Esophagus muscularis mucosa (tissue), 3 donors: Measurements from ENCODE around the gene MMP27.

Source experiments
- POLR2A ChIP-seq: fragments of 450-650 bp; IDR thresholded peaks from one replicate; pipeline ENCODE4 v1.6.1; 2017; ENCODE audit warnings: antibody characterized with exemption, moderate library complexity, mild to moderate bottlenecking, low read depth
- TF ChIP-seq, protein P1 (sequence below), 3 experiments: fragments of 200-600 bp in 2 of 3; fragments of 450-650 bp in 1 of 3; sonication (generic) in 2 of 3; IDR thresholded peaks; one replicate each; pipeline ENCODE4 v1.5.1; 2017 to 2019; ENCODE audit warnings: antibody characterized with exemption in 3 of 3, mild to moderate bottlenecking in 2 of 3, moderate library complexity in 1 of 3

DNA sequence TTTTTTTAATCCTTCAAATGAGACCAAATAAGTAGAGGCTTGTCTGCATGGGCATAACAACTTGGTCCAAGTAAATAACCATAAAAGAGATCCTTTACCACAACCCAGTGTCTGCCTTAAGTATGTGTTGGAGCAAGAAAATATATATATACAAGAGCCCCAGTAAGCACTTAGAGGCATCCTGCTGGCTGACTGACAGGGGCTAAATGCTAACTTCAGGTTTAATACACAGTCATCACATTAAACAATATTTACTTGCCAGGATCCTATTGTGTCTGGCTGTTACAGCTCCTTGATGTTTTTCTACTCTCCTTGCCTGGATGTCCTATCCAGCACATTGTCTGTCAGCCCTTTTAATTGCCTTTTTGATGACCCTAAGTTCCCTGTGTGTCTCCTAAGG lies 43.0 kb downstream of the MMP27 start:
- TF ChIP-seq, protein P1, sequence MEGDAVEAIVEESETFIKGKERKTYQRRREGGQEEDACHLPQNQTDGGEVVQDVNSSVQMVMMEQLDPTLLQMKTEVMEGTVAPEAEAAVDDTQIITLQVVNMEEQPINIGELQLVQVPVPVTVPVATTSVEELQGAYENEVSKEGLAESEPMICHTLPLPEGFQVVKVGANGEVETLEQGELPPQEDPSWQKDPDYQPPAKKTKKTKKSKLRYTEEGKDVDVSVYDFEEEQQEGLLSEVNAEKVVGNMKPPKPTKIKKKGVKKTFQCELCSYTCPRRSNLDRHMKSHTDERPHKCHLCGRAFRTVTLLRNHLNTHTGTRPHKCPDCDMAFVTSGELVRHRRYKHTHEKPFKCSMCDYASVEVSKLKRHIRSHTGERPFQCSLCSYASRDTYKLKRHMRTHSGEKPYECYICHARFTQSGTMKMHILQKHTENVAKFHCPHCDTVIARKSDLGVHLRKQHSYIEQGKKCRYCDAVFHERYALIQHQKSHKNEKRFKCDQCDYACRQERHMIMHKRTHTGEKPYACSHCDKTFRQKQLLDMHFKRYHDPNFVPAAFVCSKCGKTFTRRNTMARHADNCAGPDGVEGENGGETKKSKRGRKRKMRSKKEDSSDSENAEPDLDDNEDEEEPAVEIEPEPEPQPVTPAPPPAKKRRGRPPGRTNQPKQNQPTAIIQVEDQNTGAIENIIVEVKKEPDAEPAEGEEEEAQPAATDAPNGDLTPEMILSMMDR (IDR thresholded peaks at IDR 0.05): no peak
- TF ChIP-seq POLR2A: no peak
